Measurements from ENCODE around the gene EEF2.
A peak's percentile ranks its signal among the peaks of the same experiment; 100 is the strongest.
"Not testable (repeated sequence)": the region's sequence is repeated elsewhere in the genome, so short reads cannot be mapped to it uniquely, and the experiment has no call there.

EEF2 gene

DNA sequence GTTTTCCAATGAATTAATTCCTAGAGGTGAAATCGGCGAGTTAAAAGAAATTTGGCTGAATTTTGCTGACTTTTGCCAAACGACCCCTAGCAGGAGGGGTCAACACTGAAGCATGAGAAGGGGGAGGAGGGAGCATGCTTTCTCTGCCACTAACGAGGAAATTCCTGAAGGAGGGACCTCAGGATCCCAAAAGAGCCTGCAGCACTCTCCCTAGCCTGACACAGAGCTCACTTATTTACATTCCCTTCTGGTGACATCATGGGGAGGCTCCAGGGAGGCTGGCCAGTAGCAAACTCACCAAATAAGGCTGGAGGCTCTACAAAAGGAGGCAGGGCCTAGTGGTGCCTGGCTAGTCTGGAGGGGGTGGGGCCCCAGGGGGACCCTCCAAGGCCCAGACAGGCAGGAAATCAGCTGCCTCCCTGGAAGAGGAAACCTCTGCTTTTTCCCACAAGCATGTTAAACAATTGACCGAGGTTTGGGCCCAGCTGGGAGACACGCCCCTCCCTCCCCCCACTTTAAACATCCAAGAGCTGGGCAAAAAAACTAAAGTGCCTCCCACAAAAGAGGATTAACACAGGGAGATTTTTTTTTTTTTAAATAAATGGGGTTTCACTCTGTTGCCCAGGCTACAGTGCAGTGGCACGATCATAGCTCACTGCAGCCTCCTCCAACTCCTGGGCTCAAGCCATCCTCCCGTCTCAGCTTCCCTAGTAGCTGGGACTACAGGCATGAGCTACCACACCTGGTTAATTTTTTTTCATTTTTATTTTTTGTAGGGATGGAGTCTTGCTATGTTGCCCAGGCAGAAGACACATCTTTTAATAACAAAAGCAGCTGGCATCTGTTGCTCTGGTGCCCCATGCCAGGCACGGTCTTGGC, 16.5 kb downstream of the EEF2 start:
- DNase-seq (ENCODE audit: low spot score) = peak; percentile 96

DNA sequence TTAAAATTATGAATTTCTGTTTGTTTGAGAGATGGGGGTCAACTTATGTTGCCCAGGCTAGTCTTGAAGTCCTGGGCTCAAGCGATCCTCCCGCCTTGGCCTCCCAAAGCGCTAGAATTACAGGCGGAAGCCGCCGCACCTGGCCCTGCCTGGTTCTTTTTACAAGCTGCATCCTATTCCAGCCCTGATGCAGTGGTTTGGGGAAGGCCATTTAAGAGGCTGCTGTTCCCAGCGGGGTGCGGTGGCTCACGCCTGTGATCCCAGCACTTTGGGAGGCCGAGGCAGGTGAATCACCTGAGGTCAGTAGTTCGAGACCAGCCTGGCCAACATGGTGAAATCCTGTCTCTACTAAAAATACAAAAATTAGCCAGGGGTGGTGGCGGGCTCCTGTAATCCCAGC, 17.3 kb downstream of the EEF2 start:
- DNase-seq (ENCODE audit: low spot score) = not testable (repeated sequence)

DNA sequence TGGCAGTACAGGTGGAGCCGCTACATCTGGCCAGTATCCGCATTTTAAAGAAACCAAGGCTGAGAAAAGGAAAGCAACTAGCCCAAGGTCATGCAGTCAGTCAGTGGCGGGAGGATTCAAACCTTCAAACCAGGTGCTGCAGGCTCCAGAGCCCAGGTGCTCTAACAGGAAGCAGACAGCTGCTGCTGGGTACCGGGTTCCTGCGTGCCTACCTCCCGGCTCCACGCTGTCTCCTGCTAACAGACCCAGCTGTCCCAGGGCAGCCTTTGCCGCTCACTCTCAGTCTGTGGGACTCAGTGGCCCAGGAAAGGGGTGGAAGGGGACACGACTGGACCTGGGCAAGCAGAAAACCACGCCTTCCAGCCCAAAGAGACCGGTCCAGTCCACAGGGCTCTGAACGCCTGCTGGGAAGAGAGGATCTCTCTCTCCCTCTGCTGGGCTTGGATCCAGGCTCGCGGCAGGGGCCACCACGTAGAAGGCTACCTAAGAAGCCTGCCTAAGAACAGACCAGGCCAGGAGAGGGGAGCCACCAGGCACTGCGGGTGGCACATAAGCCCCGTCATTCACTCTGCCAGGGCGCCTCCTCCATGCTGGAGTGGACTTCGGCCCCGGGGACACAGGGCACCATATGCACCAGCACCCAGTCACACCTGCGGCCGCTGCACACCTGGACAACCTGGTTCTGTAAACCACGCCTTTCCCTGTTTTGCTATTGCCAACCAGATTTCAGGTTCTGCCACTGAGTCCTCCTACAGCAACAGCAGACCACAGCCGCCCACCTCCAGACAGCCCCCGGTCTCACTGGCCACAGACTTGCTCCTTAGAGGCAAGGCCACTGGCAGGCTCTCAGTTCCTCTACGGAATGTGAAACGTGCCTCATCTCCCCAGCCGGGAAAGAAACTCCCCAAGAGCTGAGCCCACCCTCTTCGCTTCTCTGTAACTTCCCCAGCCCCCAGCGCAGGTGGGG, 18.9 kb downstream of the EEF2 start:
- no peak for DNase-seq (ENCODE audit: low spot score)

DNA sequence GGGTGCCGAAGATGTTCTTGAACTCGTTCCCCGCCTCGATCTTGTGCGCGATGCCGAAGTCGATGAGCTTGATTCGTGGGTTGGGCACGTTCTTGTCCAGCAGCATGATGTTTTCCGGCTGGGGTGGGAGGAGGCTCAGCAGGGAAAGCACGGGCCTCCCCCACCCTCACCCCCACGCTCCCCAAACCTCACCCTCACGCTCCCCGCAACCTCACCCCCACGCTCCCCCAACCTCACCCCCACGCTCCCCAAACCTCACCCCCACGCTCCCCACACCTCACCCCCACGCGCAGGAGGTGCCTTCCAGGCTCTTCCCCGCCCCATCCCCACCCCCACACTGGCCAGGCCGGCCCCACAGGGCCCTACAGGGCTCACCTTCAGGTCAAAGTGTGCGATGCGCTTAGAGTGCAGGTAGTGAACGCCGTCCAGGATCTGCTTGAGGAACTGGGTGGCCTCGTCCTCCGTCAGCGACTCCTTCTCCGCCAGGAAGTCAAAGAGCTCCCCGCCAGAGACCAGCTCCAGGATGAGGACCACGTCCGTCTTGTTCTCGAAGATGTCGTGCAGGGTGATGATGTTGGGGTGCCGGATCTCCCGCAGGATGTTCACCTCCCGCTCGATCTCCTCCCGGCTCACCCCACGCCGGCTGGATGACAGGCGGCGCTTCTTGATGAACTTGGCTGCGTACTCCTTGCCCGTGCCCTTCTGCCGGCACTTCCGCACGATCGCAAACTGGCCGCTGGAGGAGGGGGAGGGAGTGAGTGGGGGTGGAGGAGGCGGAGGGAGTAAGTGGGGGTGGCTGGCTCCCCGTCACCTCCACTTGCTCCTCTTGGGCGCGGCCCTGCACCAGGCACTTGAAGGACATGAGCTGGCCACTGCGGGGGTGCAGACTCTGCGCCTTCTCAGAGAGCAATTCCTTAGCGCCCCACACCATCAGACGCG, 20.7 kb downstream of the EEF2 start:
- DNase-seq (ENCODE audit: low spot score) = no peak

DNA sequence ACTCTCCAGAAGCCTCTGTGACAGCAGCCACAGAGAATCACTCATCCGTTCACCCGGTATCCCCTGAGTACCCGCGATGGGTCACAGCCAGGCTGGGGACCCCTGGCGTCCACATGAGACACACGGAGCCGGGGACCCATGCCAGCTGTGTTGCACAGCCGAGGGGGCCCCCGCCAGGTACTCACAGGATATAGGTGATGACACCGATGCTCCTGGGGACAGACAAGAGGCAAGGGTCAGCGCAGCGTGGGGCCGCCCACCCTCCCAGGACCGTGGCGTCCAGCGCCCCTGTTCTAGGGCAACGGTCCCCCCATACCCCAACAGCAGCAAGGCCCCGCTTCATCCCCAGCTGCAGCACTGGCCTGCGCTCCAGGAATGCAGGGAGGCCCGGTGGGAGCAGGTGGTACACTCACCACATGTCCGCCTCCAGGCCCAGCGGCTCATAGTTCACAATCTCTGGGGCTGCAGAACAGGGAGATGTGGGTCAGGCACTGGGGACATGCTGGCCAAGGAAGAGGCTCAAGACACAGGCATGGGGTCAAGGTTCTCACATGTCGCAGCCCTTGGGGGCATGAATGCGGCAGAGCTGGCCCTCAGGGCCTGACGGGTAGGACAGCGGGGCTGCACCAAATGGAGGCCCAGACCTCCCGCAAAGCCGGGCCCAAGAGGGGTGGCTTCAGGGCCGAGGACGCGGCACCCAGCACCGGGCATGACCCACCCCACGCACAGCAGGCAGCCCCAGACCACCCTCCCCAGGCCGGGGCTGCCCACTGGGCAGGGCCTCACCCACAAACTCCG, 21.6 kb downstream of the EEF2 start:
- DNase-seq (ENCODE audit: low spot score) = no peak

DNA sequence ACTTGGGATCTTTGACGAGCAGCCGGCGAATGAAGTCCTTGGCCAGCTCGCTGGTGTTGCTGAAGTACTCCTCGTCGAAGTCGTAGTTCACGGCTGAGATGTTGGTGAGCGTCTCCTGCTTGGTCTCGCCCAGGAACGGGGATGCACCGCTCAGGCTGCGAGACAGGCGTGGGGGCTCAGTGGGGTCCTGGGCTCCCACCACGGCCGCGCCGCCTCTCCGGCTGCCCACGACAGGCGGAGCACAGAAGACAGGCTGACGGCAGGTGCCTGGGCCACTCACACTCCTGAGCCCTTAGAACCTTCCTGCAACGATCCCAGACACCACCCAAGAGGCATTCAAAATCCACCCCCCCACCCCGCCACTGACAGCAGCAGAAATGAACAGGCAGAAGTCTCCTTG, 24.3 kb downstream of the EEF2 start:
- no peak for DNase-seq (ENCODE audit: low spot score)

DNA sequence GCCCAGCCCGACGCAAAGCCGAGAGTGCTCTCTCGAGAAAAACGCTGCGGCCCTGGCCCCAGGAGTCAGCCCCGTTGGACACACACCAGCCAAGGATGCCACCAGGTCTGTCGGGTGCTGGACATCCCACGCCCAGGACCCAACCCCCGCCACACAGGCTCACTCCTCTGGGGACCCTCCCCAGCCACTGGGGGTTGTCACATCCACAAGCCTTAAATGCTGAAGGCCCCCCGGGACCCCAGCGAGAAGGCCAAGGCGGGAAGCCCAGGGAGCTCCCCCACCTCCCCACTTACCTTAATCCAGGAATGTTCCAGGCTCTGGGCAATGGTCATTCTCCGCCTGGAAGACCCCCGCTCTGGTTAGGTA, 25.5 kb downstream of the EEF2 start:
- no peak for DNase-seq (ENCODE audit: low spot score)

DNA sequence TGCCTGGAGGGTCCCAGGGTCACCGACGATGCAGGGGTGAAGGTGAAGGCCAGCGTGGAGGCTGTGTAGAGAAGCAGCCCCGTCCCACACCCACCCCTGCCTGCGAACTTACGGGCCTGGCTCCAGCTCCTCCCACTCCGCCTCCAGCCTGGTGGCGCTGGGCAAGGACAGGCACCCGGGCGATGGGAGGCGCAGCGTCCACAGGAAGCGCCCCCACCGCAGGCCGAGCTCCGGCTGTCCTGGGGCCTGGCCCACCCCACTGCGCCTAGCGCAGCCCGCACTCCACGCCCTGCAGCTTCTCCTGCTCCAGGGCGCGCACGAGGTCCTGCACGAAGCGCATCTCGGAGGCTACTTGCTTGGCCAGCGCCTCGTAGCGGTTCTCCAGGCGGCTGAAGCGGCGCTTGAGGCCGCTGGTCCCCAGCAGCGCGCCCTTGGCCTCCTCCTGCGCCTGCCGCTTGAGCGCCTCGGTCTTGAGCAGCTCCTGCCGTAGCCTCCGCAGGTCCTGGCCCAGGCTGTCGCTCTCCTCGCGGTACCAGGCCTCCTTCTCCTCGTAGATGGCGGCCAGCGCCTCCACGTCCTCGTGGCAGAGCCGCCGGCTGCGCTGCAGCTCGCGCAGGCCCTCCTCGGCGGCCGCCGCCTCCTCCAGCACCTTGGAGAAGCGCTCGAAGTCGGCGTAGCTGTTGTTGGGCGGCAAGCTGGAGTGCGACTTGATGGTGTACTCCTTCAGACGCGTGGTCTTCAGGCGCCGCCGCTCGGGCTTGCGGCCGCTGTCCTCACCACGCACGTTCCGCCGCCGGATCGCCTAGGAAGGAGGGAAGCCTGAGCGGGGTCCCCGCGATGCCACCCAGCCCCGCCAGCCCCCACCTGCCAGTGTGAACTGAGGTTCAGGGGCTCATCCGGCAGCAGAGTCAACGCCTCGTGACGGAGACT, 26.2 kb downstream of the EEF2 start:
- no peak for DNase-seq (ENCODE audit: low spot score)

DNA sequence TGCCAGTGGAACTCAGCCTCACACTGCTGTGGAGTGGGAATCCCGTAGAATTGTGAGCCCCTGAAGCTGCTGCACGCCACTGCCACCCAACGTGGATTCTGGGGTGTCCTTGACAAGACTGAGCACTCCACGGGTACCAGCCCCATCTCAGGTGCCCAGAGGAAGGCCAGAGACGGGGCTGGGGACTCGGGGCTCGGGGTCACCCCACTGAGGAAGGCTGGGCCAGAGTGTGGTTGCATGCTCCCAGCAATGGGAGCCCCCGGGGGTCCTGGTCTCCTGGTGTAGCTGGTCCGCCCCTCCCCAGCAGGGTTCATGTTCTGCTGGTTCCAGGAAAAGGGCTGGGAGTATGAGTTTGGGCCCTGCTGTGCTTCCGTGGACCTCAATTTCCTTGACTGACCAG, 29.6 kb downstream of the EEF2 start:
- no peak for DNase-seq (ENCODE audit: low spot score)

DNA sequence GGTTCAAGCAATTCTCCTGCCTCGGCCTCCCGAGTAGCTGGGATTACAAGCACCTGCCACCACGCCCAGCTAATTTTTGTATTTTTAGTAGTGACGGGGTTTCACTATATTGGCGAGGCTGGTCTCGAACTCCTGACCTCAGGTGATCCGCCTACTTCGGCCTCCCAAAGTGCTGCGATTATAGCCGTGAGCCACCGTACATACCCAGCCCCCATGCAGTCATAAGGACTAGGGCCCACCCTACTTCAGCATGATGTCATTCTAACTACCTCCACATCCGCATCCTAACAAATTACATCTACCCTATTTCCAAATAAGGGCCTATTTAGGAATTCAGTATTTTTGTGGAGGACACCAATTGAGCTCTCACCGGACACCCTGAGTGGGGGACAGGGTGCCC, 30.0 kb downstream of the EEF2 start:
- not testable (repeated sequence) for DNase-seq (ENCODE audit: low spot score)

DNA sequence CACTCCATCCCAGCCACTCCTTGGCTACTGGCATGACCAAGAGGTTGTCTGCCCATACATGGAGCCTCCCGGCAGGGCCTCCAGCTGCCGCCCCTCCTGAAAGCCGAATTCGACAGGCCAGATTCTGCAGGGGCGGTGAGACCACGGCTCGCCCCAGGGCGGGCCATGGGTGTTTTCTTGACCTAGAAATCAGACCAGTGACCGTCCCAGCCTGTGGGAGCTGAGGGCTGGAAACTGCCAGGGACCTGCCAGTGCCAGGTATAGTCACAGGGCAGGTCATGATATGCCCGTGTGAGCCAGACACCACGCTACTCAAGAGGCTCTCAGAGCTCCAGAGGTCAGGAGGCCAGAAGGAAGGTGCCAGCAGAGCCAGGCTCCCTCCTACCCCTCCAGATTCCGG, 31.2 kb downstream of the EEF2 start:
- DNase-seq (ENCODE audit: low spot score) = no peak

DNA sequence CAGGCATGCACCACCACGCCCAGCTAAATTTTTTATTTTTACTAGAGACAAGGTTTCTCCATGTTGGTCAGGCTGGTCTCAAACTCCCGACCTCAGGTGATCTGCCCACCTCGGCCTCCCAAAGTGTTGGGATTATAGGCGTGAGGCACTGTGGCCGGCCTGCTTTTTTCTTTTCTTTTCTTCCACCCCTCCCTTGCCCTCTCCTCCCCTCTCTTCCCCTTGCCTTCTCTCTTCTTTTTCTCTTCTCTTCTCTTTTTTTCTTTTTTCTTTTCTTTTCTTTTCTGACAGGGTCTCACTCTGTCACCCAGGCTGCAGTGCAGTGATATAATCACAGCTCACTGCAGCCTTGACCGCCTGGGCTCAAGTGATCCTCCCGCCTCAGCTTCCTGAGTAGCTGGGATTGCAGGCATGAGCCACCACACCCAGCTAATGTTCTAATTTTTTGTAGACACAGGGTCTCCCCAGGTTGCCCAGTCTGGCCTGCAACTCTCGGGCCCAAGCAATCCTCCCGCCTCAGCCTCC, 32.4 kb downstream of the EEF2 start:
- DNase-seq (ENCODE audit: low spot score) = not testable (repeated sequence)

DNA sequence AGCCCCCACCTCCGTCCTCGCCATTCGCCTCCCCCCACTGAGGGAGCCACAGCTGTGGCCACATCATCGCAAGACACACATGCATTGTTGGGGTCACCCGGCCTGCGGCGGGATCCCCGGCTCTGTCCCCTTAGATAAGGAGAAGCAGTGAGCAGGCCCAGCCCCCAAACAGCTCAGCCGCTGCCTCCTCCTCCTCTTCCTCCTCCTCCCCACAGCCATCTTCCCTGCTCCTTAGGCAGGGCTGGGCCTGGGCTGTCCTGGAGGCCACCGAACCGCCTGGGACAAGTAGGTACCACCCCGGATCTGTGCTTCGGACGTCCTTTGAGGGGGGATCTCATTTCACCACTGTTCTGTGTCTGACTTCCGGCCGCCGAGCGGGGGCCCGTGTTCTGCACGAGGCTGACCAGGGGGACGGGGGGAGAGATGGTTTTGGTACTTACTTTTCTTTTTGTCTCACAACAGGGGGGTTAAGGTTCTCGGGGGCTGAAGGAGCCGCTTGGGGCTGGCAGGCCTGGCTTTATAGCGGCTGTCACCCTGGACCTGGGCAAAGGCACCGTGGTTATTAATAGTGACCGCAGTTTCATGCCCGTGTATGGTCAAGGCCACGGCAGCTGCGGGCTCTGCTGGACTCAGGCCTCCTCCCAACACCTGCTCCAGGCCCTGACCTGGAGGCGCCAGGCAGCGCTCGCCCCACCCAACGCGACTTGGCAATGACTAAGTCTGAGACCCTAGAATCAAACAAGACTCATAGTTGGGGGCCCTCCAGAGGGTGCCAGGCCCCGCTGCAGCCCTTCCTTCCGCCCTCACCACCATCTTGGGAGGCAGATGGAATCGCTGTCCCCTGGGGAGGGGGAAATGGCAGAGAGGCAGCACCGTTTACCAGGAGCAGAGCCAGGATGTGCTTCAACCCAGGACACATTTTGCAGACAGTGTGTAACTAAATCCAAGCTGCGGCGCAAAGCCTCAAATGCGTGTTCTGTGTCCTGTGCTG, 34.1 kb downstream of the EEF2 start:
- DNase-seq (ENCODE audit: low spot score) = no peak

DNA sequence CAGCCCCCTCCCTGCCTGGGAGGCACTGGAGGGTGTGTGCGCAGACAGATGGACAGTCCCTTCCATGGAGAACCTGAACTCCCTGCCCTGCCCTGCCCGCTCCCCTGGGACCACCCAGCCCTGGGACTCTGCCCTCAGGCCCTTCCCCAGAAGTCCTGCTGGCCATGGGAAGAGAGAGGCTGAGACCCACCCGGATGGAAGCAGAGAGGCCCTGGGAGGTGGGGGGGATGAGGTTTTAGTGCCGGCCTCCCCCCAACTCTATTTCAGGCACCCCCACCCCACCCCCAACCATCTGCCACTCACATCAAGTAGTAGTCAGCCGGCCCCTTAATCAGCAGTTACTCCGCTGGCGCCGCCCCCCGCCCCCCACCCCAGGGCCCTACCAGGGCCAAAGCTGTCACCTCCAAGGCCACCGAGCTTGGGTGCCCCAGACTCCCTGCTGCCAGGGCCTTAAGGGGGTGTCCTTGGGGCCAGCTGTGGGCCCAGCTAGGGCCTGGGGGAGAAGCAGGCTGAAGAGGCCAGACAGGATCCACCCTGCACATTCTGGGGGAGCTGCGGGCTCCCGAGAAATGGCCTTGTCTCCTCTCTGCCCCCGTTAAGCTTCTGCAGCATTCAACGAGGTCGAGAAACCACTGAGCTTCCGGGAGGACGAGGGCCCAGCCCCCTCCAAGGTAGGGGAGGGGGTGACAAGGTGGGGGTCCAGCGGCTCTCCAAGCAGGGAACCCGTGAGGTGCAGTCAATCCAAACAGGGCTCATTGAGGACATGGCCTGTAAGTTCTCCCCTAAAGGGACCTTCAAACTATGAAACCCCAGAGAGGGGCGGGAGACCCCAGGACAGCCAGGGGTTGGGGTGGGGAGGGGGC, 35.0 kb downstream of the EEF2 start:
- DNase-seq (ENCODE audit: low spot score) = no peak

DNA sequence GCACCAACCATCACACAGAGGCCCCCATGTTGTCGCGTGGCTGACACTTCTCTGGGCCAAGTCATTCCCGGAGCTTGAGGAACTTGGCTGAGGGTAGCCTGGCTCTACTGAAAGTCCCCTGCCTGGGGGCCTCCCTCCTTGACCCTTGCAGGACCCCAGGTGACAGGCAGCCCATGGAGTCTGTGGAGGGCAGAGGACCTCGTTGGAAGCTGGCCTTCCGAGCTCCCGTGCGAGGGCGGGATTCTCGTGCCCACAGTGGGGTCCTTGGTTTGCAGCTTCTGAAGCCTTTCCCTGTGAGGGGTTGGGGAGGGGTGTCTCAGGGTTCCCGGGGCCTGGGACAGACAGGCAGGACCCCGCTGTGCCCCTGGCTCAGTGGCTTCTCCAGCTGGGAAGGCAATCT, 36.0 kb downstream of the EEF2 start:
- no peak for DNase-seq (ENCODE audit: low spot score)

DNA sequence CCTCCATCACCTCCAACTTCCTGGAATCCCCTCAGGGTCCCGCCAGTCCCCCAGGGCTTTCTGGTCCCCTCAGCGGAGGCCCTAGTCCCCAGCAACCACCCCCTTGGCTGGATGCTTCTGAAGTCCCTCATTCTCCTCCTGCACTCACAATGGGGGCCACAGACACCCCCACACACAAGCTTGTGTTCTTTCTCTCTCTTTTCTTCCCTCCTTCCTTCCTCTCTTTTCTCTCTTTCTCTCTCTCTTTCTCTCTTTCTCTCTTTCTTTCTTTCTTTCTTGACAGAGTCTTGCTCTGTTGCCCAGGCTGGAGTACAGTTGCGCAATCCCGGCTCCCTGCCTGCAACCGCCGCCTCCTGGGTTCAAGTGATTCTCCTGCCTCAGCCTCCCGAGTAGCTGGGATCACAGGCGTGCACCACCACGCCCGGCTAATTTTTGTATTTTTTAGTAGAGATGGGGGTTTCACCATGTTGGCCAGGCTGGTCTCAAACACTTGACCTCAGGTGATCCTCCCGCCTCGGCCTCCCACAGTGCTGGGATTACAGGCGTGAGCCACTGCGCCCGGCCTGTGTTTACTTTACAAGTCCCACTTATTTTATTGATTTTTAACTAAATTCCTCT, 37.8 kb downstream of the EEF2 start:
- not testable (repeated sequence) for DNase-seq (ENCODE audit: low spot score)

DNA sequence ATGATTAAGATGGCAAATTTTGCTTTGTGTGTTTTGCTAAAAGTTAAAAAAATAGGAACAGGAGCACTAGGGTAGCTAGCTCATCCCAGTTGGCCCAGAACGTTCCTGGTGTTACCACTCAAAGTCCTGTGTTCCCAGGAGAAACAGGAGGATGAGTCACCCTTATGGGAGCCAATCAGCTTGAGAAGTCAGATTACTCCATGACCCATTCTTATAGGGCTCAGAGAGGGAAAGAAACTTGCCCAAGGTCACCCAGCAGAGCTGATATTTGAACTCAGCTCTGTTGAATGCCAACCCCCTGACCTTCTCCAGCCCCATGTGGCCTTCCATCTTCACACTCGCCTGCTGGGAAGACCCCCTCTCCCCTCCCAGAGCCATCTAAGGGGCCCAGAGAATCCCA, 39.4 kb downstream of the EEF2 start:
- peak; percentile 64 for DNase-seq (ENCODE audit: low spot score)
